Stimulated activated CD8-positive, alpha-beta memory T cell treated with anti-CD3 and anti-CD28 coated beads, Interleukin-12 subunit alpha, Interleukin-12 subunit beta, amount 100 ng/mL, for 24 hours (primary cell): ENCODE data around the gene JAK1.
"Not testable (repeated sequence)": the region's sequence is repeated elsewhere in the genome, so short reads cannot be mapped to it uniquely, and the experiment has no call there.

Experiments used
- DNase-seq: peaks from one replicate; pipeline ENCODE4 v3.0.0-alpha.2; 2020; ENCODE audit errors: extremely low read depth

JAK1 gene

DNA sequence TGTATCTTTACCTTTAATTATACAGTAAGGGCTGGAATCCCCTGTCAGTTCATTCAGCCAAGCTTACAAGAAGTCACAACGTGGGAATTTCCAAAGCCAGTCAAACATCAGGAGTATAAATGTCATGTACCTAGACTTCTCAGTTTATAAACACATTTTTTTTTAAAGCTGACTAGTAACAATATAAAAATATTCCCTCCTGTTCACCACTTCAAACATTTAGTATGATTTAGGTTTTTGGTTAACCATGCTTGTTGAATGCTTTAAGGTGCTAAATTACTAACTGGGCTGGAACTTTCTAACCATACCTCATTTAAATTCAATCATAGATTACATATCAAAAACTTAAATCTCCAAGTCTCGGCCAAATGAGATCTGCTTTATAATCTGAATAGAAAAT, 44.0 kb downstream of the JAK1 start:
- no peak for DNase-seq

- no peak for DNase-seq
Measured at GRCh38 chr1:64921771-64922170, 44.6 kb downstream of the JAK1 start.

- no peak for DNase-seq
Measured at GRCh38 chr1:64920941-64921589, 45.3 kb downstream of the JAK1 start.

DNA sequence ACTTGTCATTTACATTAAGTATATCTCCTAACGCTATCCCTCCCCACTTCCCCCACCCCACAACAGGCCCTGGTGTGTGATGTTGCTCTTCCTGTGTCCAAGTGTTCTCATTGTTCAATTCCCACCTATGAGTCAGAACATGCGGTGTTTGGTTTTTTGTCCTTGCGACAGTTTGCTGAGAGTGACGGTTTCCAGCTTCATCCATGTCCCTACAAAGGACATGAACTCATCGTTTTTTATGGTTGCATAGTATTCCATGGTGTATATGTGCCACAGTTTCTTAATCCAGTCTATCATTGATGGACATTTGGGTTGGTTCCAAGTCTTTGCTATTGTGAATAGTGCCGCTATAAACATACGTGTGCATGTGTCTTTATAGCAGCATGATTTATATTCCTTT, 47.2 kb downstream of the JAK1 start:
- not testable (repeated sequence) for DNase-seq

DNA sequence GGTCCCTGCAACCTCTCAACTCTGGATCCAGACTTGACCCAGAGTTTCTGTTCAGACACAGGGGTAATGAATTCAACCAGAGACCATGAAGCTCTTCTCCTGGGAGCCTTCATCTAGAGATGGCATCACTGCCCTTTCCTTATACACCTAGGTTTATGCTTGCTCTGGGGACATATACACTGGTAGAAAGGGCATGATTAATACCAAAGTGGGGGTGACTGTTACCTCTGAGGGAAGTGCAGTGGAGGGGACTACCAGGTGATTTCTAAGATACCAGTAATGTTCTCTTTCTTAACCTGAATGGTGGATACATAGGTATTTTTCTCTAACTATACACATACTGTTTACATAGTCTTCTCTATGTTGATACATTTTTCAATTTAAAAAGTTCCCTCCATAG, 48.4 kb downstream of the JAK1 start:
- DNase-seq = no peak

DNA sequence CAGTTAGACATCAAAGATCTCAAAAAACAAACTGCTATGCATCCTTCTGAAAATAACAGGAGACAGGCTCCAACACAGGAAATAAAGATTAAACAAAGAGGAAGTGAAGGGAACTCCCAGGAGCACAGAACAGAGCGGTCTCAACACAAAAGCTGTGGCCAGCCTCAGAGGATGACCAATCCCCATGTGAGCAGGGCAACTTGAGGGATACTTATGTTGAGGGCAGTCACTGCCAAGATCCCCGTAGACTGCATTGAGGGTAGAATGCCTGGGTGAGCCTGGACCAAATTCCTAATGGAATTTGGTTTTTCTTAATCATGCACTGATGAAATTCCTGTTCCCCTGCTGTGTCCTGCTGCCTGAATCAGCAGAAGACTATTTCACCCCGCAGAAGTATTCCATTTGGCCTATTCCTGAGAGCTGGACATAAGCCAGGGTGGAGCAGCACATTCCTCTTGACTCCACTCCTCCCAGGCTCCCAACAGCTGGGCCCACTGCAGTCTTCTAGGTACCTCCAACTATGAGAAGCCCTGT, 49.0 kb downstream of the JAK1 start:
- no peak for DNase-seq

DNA sequence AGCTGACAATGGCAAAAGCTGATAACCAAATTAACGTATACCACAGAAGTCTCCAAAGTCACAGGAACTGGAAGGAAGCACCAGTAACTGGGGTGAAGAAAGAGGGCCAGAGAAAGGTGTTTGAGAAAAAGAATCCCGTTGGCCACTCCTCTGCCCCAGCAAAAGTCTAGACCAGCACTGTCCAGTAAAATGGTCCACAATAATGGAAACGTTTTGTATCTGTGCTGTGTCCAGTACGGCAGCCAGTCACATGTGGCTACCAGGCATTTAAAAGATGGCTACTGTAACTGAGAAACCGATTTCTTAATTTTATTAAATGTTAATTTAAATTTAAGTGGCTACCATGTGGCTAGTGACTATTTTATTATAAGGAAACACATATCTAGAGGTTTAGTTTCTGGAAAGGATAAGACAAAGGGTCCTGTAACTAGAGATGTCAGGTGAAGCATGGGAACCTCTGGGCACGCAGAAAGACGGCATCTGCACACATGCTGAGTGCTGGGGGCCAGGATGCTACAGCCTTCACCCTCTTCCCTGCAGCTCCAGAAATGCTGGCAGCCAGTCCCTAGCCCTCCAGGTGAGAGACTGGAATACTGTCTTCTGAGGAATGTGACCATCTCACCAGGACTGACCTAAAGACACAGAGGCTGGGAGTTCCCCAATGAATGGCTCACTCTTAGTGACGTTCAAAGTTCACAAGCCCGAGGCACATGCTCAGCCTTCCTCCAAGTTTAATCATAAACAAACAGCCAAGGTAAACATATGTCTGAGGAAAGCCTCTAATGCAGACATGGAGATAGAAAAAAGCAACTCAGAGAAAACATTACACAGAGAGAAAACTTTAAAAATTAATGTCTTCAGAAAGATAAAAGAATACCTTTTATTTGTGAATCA, 50.7 kb downstream of the JAK1 start:
- DNase-seq = no peak

- DNase-seq = no peak
Measured at GRCh38 chr1:64913361-64914015, 52.9 kb downstream of the JAK1 start.

- DNase-seq = no peak
Measured at GRCh38 chr1:64912191-64912590, 54.2 kb downstream of the JAK1 start.

- DNase-seq = no peak
Measured at GRCh38 chr1:64911326-64911725, 55.0 kb downstream of the JAK1 start.

GRCh38 chr1:64909031-64909430, 57.3 kb downstream of the JAK1 start:
- no peak for DNase-seq

DNA sequence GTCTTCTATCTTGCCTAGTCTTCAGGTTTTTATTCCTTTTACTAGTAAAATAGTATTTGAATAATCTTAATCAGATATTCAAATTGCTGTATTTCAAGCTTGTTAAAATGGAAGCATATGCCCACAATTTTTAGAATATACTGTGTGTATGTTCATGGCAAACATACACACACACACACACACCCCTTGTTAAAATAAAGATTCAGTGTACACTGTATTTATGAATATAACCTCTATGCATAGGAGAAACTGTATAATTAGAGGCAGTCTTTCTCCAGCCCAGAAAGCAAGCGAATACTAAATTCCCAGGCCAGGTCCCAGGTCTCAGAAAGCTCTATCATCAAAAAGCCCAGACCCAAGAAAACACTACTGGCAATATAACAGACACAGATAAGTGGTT, 57.8 kb downstream of the JAK1 start:
- no peak for DNase-seq

DNA sequence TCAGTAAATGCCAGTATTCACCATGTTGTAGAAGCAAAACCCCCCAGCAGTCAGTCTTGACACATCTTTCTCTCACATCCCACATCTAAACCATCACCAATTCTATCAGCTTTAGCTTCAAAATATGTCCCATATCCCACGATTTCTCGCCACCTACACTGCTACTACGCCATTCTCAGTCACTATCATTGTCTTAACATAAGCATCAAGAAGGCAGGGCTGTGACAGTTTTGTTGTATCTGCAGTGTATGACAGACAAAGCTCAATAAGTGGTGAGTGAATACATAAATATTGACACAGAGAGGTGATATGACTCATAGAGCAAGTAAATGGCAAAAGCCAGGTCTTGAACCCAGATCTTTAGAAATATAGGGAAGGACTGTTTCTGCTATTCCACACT, 59.9 kb downstream of the JAK1 start:
- DNase-seq = no peak

GRCh38 chr1:64903593-64903992, 62.8 kb downstream of the JAK1 start:
- DNase-seq = no peak

GRCh38 chr1:64901663-64902062, 64.7 kb downstream of the JAK1 start:
- DNase-seq = no peak

DNA sequence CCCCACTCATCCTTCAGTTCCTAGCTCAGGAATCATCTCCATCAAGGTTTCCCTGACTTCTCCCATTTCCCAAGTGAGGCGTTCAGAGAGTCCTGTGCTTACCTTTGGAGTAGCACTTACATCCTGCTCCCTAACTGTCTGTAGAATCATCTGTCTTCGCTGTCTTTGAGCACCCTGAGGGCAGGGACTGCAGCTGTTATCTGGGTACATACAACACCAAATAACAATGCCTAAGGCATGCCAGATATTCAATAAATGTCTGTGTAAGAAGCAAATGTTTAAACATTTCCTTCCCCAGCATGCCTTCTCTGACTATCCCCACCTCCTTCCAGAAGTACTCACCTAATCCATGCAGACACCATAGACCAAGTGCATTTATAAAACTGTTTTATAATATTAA, 65.4 kb downstream of the JAK1 start:
- DNase-seq = no peak

DNA sequence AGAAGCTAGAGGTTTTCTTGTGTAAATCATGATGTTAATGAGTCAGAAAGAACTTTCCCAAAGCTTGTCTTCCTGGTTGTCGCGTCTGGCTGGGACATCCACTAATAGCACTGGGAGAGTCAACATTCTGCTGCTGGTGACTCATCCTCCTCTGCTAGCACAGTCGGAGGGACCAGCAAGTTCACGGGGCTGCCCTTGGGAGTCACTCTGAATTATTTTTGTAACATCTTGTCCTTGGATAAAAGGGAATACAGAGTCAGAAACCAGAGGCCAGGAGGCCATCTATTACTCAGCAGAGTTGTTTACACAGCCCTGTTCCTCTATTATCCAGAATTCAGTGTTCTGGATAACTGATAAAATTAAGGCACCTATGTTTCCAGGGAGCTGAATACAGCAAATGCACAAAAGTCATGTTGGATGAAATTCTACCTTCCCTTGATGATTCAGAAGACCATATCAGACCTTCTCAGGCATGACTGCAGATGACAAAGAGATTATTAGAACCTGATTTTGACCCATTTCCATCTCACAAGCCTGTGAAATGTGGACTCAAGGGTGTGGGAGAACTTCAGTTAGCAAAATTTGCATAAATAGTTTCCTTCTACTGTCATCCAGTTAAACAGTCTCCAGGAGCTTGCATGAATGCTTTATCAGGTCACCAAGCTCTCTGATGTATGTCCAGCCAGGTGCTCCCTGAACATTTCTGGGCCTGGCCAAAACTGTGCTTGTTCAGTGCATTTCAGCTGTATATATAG, 68.1 kb downstream of the JAK1 start:
- no peak for DNase-seq

GRCh38 chr1:64896551-64896950, 69.8 kb downstream of the JAK1 start:
- no peak for DNase-seq

DNA sequence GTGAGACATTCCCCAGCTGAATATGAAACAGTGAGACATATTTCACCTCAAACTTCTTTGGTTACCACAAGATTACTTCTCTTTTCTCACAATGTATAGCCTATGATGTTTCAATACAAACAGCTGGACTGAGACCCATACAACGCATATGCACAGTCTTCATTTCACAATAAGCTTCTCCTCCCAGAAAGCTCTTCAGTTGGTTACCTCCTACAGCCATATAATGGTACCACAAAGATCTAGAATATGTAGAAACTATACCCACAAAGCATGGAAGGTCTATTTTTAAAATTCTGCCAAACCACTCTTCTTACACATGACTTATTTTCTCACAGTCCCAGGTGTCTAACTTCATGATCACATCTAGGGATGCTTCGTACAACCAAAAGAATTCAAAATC, 70.8 kb downstream of the JAK1 start:
- DNase-seq = no peak

DNA sequence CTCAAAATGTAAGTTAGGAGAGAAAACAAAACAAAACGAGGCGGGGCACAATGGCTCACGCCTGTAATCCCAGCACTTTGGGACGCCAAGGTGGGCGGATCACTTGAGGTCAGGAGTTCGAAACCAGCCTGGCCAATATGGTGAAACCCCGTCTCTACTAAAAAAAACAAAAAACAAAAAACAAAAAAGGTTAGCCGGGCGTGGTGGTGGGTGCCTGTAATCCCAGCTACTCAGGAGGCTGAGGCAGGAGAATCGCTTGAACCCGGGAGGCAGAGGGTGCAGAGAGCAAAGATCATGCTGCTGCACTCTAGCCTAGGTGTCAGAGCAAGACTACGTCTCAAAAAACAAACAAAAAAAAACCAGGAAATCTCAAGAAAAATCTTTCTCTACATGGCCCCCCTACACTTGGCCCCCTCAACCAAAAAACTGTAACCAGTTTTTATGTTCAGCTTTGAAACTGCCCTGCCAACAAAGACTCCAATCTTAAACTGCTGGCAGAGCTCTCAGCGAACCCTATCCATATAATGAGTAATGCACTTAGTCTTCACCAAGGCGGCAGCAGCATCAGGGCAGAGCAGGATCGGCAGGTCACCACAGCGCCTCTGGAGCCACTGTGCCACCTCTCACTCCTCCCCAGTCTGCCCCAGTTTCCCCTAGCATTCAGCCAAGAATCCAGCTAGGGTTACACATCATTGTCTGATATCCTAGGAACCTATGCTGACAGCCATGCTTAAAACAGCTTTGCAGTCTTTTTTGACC, 71.7 kb downstream of the JAK1 start:
- DNase-seq = no peak

DNA sequence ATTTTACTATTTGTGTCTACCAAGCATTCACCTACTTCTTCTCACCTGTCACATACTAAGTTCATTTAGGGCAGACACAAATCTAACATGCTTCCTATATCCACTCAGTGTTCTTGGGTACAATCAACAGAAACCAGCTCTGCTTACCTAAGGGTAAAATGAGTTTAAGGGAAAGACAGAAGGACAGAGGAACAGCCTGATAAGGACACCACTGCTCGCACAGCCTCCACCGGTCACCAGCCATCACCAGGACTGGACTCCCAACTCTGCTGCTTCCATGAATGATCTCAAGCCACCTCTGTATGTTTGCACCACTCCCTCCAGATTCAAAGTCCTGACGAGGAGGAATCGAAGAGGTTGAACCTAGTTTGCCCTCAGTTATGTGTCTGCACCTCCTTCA, 72.4 kb downstream of the JAK1 start:
- no peak for DNase-seq
